Trophoblast cell (in vitro differentiated cells and primary cell): ENCODE results near the gene MIB2.

Source experiments
- DNase-seq, 2 donors: peaks; one replicate each; pipeline ENCODE4 v3.0.0-alpha.2; 2016
- H2AFZ ChIP-seq: 2 replicates; pipeline ENCODE4 v1.6.1; 2013; ENCODE audit warnings: low read length, moderate library complexity, mild to moderate bottlenecking; ENCODE audit not compliant: insufficient read depth, poor library complexity
- H2AK5ac ChIP-seq: 2 replicates; pipeline ENCODE4 v1.6.1; 2013; ENCODE audit warnings: mild to moderate bottlenecking, low read length
- H2BK120ac ChIP-seq: 2 replicates; pipeline ENCODE4 v1.6.1; 2013; ENCODE audit warnings: low read length, mild to moderate bottlenecking, moderate library complexity; ENCODE audit not compliant: insufficient read depth, poor library complexity
- H2BK12ac ChIP-seq: 2 replicates; pipeline ENCODE4 v1.6.1; 2013; ENCODE audit warnings: mild to moderate bottlenecking, low read length, moderate library complexity
- H2BK5ac ChIP-seq: 2 replicates; pipeline ENCODE4 v1.6.1; 2013; ENCODE audit warnings: low read length, low read depth, moderate library complexity, mild to moderate bottlenecking; ENCODE audit not compliant: poor library complexity
- H3K14ac ChIP-seq: 2 replicates; pipeline ENCODE4 v1.6.1; 2013; ENCODE audit warnings: mild to moderate bottlenecking, low read length
- H3K18ac ChIP-seq: 2 replicates; pipeline ENCODE4 v1.6.1; 2013; ENCODE audit warnings: mild to moderate bottlenecking, low read length
- H3K23ac ChIP-seq: 2 replicates; pipeline ENCODE4 v1.6.1; 2013; ENCODE audit warnings: low read length
- H3K27ac ChIP-seq: 2 replicates; pipeline ENCODE4 v1.5.1; 2013; ENCODE audit warnings: low read depth, mild to moderate bottlenecking, inconsistent platforms, low read length, moderate library complexity
- H3K27me3 ChIP-seq: 2 replicates; pipeline ENCODE4 v1.6.1; 2013; ENCODE audit warnings: inconsistent platforms, mild to moderate bottlenecking, low read length, moderate library complexity; ENCODE audit not compliant: insufficient read depth
- H3K36me3 ChIP-seq, 2 experiments: 1 replicate in 1 of 2; 2 replicates in 1 of 2; pipeline ENCODE4 v1.6.1; 2013; ENCODE audit warnings: low read length in 2 of 2, mild to moderate bottlenecking in 2 of 2, moderate library complexity in 1 of 2; ENCODE audit not compliant: insufficient read depth in 2 of 2, control insufficient read depth in 1 of 2
- H3K4ac ChIP-seq: 2 replicates; pipeline ENCODE4 v1.6.1; 2013; ENCODE audit warnings: low read depth, mild to moderate bottlenecking, low read length, moderate library complexity
- H3K4me1 ChIP-seq, 2 experiments: 1 replicate in 1 of 2; 2 replicates in 1 of 2; pipeline ENCODE4 v1.6.1; 2013; ENCODE audit warnings: low read length in 2 of 2, mild to moderate bottlenecking in 2 of 2, moderate library complexity in 1 of 2; ENCODE audit not compliant: insufficient read depth in 2 of 2, control insufficient read depth in 1 of 2
- H3K4me2 ChIP-seq: 2 replicates; pipeline ENCODE4 v1.6.1; 2013; ENCODE audit warnings: inconsistent platforms, mild to moderate bottlenecking, low read length, moderate library complexity
- H3K4me3 ChIP-seq: 2 replicates; pipeline ENCODE4 v1.5.1; 2013; ENCODE audit warnings: mild to moderate bottlenecking, low read depth, low read length, inconsistent platforms
- H3K79me1 ChIP-seq: one replicate; pipeline ENCODE4 v1.6.1; 2013; ENCODE audit warnings: low read length
- H3K79me2 ChIP-seq: 2 replicates; pipeline ENCODE4 v1.6.1; 2013; ENCODE audit warnings: low read length, mild to moderate bottlenecking; ENCODE audit not compliant: control insufficient read depth, insufficient read depth, poor library complexity
- H3K9ac ChIP-seq: 2 replicates; pipeline ENCODE4 v1.6.1; 2013; ENCODE audit warnings: mild to moderate bottlenecking, low read length
- H3K9me3 ChIP-seq: 2 replicates; pipeline ENCODE4 v1.6.1; 2013; ENCODE audit warnings: low read depth, mild to moderate bottlenecking, control low read depth, inconsistent platforms, low read length; ENCODE audit not compliant: insufficient read depth
- H4K12ac ChIP-seq: 2 replicates; pipeline ENCODE4 v1.6.1; 2013; ENCODE audit warnings: low read depth, mild to moderate bottlenecking, low read length, moderate library complexity
- H4K8ac ChIP-seq: 2 replicates; pipeline ENCODE4 v1.6.1; 2013; ENCODE audit warnings: low read depth, mild to moderate bottlenecking, low read length, moderate library complexity
- H4K91ac ChIP-seq: one replicate; pipeline ENCODE4 v1.6.1; 2013; ENCODE audit warnings: low read depth, mild to moderate bottlenecking, low read length, moderate library complexity
- WGBS: extraction: QIAGEN DNeasy Blood & Tissue Kit; methylation state at CpG from one replicate; pipeline ENCODE4 v1.1.7; 2013; ENCODE audit warnings: missing lambda C conversion rate; ENCODE audit not compliant: insufficient read length, insufficient coverage; ENCODE audit errors: extremely low coverage; 5-methylcytosine and 5-hydroxymethylcytosine counted together

MIB2 gene

GRCh38 chr1:1678581-1679380 lies 63.5 kb downstream of the MIB2 start:
- no peaks in the 10 kb centered on the region for H3K4me1 ChIP-seq
- DNase-seq = no peak
- H2BK5ac ChIP-seq = no peak overlapping the region
- H2AFZ ChIP-seq = no peak overlapping the region
- H3K4me2 ChIP-seq = no peak overlapping the region
- peaks cover 2% of the 10 kb centered on the region for H3K79me2 ChIP-seq
- H2AK5ac ChIP-seq = no peak overlapping the region
- H3K23ac ChIP-seq = no peak overlapping the region
- no peak overlapping the region for H3K27ac ChIP-seq
- WGBS = no CpG with 5 or more reads among the region's 24 CpGs
- no peak overlapping the region for H2BK120ac ChIP-seq
- H3K18ac ChIP-seq = no peak overlapping the region
- H3K9ac ChIP-seq = no peak overlapping the region
- H2BK12ac ChIP-seq = no peak overlapping the region
- no peaks in the 10 kb centered on the region for H3K79me1 ChIP-seq
- H3K4ac ChIP-seq = peak overlapping the region; percentile 13
- no peak overlapping the region for H4K12ac ChIP-seq
- H4K8ac ChIP-seq = no peak overlapping the region
- H3K4me3 ChIP-seq = no peak overlapping the region
- H3K14ac ChIP-seq = no peak overlapping the region
- H3K9me3 ChIP-seq = no peaks in the 10 kb centered on the region
- no peak overlapping the region for H4K91ac ChIP-seq
- peaks cover 10 to 13% of the 10 kb centered on the region in 2 experiments for H3K36me3 ChIP-seq
- no peaks in the 10 kb centered on the region for H3K27me3 ChIP-seq
